HG03039 (cell line): ENCODE data around the gene TMEM52B.
A peak's percentile ranks its signal among the peaks of the same experiment; 100 is the strongest.

Source experiments
- ATAC-seq: cut with Tn5 transposase; IDR thresholded peaks from one replicate; pipeline ENCODE4 v1.9.1; 2021; ENCODE audit warnings: mild to moderate bottlenecking, moderate library complexity; ENCODE audit not compliant: unreplicated experiment

TMEM52B gene

GRCh38 chr12:10178821-10179220 is at the start of gene TMEM52B:
Gene TMEM52B (plus strand): TSS chr12:10179032. CDS start chr12:10179575, 543 bp downstream.
- no peak for ATAC-seq

DNA sequence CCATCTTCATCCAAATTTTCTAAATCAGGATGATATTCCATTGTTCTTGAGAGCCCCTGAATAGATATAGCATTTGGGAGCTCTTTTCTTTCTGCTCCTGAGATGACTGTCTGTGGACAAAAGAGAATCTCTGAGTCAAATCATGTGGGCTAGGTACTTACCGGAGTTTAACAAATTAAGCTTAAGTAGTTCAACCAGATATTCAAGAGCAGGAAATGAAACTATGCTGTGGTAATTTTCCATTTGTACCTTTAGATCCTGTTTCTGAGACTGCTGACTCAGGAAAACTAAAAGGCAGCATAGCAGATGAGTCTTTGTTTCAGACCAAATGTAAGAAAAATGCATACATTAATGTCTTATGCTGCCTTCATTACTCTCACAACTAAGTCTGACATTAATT is 48.8 kb upstream of the TMEM52B start, which contains the start of gene CLEC7A:
Gene CLEC7A, minus strand, starts transcription at position 158 of the 400 bp plus-strand sequence. Its CDS starts 117 bp downstream, at position 41.
- ATAC-seq, result peak; percentile 87

GRCh38 chr12:10131111-10131690 is 47.6 kb upstream of the TMEM52B start:
- ATAC-seq, result no peak

DNA sequence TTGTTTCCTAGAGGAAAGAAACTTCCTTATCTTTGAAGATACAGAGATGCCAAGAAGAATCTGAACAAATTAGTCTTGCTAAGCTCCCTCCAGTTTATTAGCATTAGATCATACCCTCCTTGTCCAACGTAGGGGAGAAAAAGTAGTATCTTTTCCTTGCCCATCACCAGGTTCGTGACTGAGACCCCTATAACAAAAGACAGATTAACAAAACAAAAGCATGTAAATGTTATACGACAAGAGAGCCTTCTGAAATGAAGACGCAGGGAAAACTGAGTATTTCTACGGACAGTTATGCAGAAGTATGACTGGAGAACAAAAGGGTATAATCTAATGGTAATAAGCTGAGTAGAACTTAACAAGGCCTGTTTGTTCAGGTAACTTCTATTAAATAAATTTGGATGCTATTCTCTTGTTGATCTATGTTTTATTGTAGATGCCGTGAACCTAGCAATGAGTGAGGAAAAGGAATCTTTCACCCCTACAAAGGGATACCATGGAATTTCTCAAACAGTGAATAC is 45.9 kb upstream of the TMEM52B start:
- no peak for ATAC-seq

DNA sequence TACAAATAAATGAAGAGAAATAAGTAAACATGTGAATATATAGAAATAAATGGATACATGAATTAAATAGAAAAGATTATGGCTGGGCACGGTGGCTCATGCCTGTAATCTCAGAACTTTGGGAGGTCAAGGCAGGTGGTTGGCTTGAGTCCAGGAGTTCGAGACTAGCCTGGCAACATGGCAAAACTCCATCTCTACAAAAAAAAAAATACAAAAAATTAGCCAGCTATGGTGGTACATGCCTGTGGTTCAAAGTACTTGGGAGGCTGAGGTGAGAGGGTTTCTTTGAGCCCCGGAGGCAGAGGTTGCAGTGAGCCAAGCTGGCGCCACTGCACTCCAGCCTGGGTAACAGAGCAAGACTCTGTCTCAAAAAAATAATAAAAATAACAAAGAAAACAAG is 43.7 kb upstream of the TMEM52B start:
- no peak for ATAC-seq

DNA sequence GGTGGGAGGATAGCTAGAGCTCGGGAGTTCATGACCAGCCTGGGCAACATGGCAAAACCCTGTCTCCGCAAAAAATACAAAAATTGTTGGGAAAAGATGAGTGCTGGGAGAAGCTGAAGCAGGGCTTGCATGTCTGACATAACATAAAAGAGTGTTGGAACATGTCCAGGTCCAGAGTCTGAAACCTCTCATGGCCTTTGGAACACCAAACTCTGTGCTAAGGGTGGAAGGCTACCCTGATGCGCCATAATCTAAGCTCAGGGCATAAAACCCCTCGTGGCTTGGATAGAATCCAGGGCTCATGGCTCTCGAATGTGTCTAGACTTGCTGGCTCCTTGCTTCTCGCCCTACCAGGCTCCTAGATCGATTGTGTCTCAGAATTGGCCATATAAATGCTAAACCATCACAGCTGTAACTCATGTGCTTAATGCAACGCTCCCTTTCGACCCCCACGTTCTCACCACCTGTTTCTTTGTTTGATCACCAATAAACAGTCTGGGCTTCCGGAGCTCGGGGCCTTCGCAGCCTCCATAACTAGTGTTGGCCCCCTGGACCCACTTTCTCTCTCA is 42.1 kb upstream of the TMEM52B start:
- no peak for ATAC-seq

DNA sequence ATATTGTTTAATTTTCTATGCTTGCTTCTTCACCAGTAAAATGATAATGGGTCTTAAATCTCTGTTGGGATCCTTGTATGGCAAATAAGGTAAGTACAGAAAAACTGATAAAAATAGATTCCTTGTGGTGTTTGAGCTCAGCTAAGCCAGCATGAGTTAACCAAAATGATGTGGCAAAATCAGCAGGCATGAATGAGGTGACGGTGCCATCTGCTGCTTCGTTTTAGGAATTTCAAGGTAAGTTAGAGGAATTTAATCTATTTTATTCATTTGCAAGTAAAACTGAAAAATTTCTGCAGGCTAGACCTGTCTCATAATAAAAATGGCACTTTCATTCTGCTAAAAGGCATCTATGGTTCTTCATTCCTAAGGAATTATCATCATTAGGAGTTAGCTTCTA is 38.8 kb upstream of the TMEM52B start:
- ATAC-seq, result no peak

GRCh38 chr12:10142976-10143589 is 35.7 kb upstream of the TMEM52B start:
- ATAC-seq, result no peak

DNA sequence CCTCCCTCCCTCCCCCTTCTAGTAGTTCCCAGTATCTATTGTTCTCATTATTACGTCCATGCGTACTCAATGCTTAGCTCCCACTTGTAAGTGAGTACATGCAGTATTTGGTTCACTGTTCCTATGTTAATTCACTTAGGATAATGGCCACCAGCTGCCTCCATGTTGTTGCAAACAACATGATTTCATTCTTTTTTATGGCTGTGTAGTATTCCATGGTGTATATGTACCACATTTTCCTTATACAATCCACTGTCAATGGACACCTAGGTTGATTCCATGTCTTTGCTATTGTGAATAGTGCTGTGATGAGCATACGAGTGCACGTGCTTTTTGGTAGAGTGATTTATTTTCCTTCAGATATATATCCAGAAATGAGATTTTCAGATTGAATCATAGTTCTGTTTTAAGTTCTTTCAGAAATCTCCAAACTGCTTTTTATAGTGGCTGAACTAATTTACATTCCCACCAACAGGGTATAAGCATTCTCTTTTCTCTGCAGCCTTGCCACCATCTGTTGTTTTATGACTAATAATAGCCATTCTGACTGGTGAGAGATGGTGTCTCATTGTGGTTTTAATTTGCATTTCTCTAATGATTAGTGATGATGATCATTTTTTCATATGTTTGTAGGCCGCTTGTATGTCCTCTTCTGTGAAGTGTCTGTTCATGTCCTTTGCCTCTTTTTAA is 31.0 kb upstream of the TMEM52B start:
- ATAC-seq, result peak; percentile 72

DNA sequence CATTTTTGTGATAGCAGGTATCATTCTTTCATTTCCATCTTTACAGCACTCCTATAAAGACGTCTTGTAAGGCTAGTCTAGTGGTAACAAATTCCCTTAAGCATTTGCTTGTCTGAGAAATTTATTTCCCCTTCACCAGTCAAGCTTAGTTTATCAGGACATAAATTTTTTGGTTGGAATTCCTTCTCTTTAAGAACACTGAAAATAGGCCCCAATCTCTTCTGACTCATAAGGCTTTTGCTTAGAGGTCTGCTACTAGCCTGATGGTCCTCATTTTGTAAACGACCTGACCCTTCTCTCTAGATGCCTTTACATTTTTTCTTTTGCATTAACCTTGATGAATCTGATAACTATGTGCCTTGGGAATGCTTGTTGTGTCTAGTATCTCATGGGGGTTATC is 27.2 kb upstream of the TMEM52B start:
- ATAC-seq, result no peak

DNA sequence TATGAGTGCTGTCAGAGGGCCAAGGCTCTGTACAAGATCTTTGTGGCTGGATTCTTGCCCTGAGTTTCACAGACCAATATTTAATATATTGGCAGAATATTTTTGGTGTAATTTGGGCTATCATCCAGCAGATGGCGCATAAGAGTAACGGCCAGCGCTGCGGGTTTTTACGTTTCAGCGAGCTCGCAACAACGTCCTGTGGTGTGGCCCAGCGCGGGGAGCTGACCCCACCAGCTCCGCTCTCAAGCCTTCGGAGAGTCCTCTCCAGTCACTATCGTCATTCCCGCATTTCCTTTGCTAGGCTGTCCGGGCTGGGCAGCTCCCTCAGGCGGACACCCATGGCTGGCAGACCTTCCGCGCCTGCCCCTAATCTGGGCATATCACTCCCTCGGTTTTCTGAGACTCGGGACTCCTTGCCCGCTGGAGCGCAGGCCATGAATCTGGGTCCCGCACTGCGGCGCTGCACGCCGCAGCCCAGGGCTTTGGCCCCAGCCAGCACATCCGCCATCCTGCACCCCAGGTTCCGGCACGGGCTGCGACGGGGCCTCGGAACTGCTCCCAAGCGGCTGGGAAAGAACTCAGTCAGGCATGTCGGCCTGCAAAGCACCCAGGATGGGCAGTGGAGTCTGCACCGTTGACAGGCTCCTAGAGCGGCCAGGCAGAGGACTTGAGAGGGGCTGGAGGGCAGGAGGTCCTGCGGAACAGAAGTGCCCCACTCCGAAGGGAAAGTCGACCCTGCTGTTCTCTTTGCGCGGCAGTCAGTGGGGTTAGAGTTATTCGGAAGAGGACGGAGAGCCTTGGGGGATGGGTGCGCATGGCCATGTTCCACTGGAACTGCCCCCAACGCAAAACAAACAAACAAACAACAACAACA is 25.3 kb upstream of the TMEM52B start:
- ATAC-seq, result peak; percentile 58

GRCh38 chr12:10154145-10154496 is 24.7 kb upstream of the TMEM52B start:
- no peak for ATAC-seq

DNA sequence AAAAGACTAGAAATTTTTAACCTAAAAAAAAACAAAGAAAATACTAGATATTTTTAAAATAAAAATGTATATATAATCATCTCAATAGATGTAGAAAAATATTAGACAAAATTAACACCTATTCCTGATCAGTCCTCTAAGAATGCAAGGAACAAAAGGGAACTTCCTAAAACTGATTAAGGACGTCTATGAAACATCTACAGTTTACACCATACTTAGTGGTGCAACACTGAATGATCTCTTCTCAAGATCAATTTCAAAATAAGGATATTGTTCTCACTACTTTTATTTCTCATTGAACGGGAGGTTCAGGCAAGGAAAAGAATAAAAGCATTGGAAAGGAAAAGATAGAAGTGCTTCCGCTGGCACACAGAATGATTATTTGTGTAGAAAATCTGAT is 22.9 kb upstream of the TMEM52B start:
- ATAC-seq, result no peak

GRCh38 chr12:10158406-10158805 is 20.4 kb upstream of the TMEM52B start:
- no peak for ATAC-seq

- no peak for ATAC-seq
These were observed 19.6 kb upstream of the TMEM52B start for GRCh38 chr12:10159280-10159679.

- no peak for ATAC-seq
These were observed 18.0 kb upstream of the TMEM52B start for GRCh38 chr12:10160617-10161385.

DNA sequence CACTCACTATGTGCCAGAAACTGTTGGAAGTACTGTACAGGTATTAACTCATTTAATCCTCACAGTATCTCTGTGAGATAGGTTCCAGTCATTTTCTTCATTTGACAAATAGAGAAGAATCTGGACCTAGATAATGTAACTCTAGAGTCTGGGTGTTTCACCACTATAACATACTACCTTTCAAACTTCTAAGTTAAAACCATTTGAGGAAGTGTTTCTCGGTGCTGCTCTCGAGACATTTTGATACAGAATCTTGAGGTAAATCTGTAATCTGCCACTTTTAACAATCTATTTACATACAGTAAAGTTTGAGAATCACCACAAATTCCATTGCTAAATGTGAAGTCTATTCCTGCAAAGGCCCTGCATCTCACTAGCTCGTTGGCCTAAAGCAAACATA is 15.7 kb upstream of the TMEM52B start:
- no peak for ATAC-seq

GRCh38 chr12:10165421-10165820 is 13.4 kb upstream of the TMEM52B start:
- ATAC-seq, result no peak

DNA sequence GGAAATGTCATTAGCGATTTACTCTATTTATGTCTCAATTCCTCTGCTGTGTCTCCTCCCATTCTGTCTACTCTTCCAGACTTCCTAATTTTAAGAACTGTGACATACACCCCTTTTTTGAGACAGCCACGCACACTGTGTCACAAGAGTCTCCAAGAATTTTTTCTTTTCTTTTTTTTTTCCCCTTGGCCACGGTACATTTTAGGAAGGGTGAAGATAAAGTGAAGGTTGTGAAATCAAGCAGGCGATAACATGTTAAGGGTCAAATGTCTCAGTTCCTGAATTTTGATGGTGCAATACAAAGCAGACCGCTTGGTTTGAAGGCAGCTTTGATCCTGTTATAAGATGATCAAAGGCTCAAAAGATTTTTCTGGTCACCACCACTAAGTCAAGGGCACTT is 11.2 kb upstream of the TMEM52B start:
- no peak for ATAC-seq

GRCh38 chr12:10169104-10169503 is 9.7 kb upstream of the TMEM52B start:
- no peak for ATAC-seq
